PC-9 (cell line): ENCODE data around the gene ZNF157. TPM values are rescaled to one million over a fixed set of nuclear protein-coding genes. Genes with fewer than 3 reads are reported as not detected.
"Not testable (repeated sequence)": the region's sequence is repeated elsewhere in the genome, so short reads cannot be mapped to it uniquely, and the experiment has no call there.

Experiments
- BruUV-seq: library from RNA; stranded (reverse); fragments of 400-500 nt; replicated peaks from 2 replicates; lab custom pipeline; 2021; lab: Mats Ljungman, UMichigan
- CTCF ChIA-PET: fragments of 300-600 bp; sonication (Branson Sonifier 250); formaldehyde crosslinking; loops from one replicate; lab custom pipeline; 2022; ENCODE audit warnings: antibody characterized with exemption; lab: Charles Lee
- POLR2A ChIA-PET: fragments of 300-600 bp; sonication (Branson Sonifier 250); formaldehyde crosslinking; loops from one replicate; lab custom pipeline; 2022; ENCODE audit warnings: antibody characterized with exemption; ENCODE audit not compliant: unreplicated experiment; lab: Charles Lee
- DNase-seq, 2 experiments: peaks; one replicate each; pipeline versions ENCODE4 v3.0.0 to v3.0.0-alpha.2; 2015 to 2022; ENCODE audit warnings: mixed read lengths in 1 of 2
- H2AFZ ChIP-seq: fragments of 200-600 bp; sonication (generic); 2 replicates; pipeline ENCODE4 v1.8.1; 2017; ENCODE audit warnings: antibody characterized with exemption
- H3F3A ChIP-seq: fragments of 200-600 bp; sonication (generic); 2 replicates; pipeline ENCODE4 v1.8.1; 2017; ENCODE audit warnings: antibody characterized with exemption, mild to moderate bottlenecking, low read depth; ENCODE audit not compliant: insufficient read depth
- H3K27ac ChIP-seq: fragments of 200-600 bp; sonication (generic); 2 replicates; pipeline ENCODE4 v1.6.1; 2016; ENCODE audit warnings: mixed run types
- H3K27me3 ChIP-seq: fragments of 200-600 bp; sonication (generic); 2 replicates; pipeline ENCODE4 v1.6.1; 2016; ENCODE audit warnings: low read depth, mixed run types; ENCODE audit not compliant: insufficient read depth
- H3K36me3 ChIP-seq: fragments of 200-600 bp; sonication (generic); 2 replicates; pipeline ENCODE4 v1.6.1; 2016; ENCODE audit warnings: low read depth, mixed run types
- H3K4me1 ChIP-seq: fragments of 200-600 bp; sonication (generic); replicated peaks from 2 replicates; pipeline ENCODE4 v1.6.1; 2016; ENCODE audit warnings: mixed run types; ENCODE audit not compliant: insufficient read depth
- H3K4me2 ChIP-seq: fragments of 200-600 bp; sonication (generic); 2 replicates; pipeline ENCODE4 v1.6.1; 2017; ENCODE audit warnings: mixed run types
- H3K4me3 ChIP-seq: fragments of 200-600 bp; sonication (generic); 2 replicates; pipeline ENCODE4 v1.6.1; 2016; ENCODE audit warnings: mixed run types
- H3K79me2 ChIP-seq: fragments of 200-600 bp; sonication (generic); 2 replicates; pipeline ENCODE4 v1.6.1; 2017; ENCODE audit warnings: low read depth, mixed run types
- H3K9me2 ChIP-seq: fragments of 200-600 bp; sonication (generic); 2 replicates; pipeline ENCODE4 v1.8.1; 2017; ENCODE audit warnings: mild to moderate bottlenecking; ENCODE audit not compliant: insufficient read depth
- H3K9me3 ChIP-seq: fragments of 200-600 bp; sonication (generic); 2 replicates; pipeline ENCODE4 v1.8.1; 2016; ENCODE audit warnings: low read depth; ENCODE audit not compliant: insufficient read depth
- H4K20me1 ChIP-seq: fragments of 200-600 bp; sonication (generic); 2 replicates; pipeline ENCODE4 v1.8.1; 2017; ENCODE audit not compliant: insufficient read depth
- EZH2 ChIP-seq: fragments of 200-600 bp; sonication (generic); IDR thresholded peaks from 2 replicates; pipeline ENCODE4 v1.8.0; 2017; ENCODE audit warnings: antibody characterized with exemption, low read depth
- intact Hi-C: fragments of 100-400 bp; cut with micrococcal nuclease; formaldehyde crosslinking; loops from one replicate; pipeline ENCODE4 v1.10.0; 2022; ENCODE audit not compliant: unreplicated experiment
- total RNA-seq: library from RNA; stranded (reverse); gene quantifications from 2 replicates; pipeline ENCODE4 v1.2.3, GENCODE V29; 2021
- TF ChIP-seq, protein P1 (sequence below): fragments of 200-600 bp; sonication (generic); conservative IDR thresholded peaks from 2 replicates; pipeline ENCODE4 v1.6.1; 2017; ENCODE audit warnings: mixed run types, antibody characterized with exemption, mild to moderate bottlenecking, moderate library complexity

The ZNF157 gene
- total RNA-seq, 1 experiment from 2014 or later, result not detected

DNA sequence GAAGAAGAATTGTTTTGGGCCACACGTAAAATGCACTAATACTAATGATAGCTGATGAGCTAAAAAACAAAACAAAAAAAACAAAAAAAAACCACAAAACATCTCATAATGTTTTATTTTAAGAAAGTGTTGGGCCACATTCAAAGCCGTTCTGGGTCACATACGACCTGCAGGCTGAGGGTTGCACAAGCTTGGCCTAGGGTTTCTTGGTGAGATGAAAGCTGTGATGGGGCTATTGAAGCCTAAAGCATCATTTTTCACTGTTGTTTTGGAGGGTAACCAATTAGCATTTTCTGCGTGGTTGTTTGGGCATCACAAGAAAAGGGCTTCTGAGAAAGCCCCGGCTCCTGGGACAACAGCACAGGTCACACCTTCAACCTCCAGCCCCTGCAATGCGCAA lies 42.5 kb upstream of the ZNF157 start:
- Histone ChIP-seq H2AFZ (no peak overlapping the region), H3K27ac (no peak overlapping the region), H3K27me3 (no peaks in the 10 kb centered on the region), H3K36me3 (no peaks in the 10 kb centered on the region), H3K4me3 (no peak overlapping the region), H3F3A (no peaks in the 10 kb centered on the region), H4K20me1 (no peaks in the 10 kb centered on the region), H3K4me2 (no peak overlapping the region), H3K9me3 (no peaks in the 10 kb centered on the region), H3K9me2 (no peaks in the 10 kb centered on the region), H3K79me2 (no peaks in the 10 kb centered on the region), H3K4me1 (no peaks in the 10 kb centered on the region)
- DNase-seq, result no peak
- no TSS peak for BruUV-seq
- intact Hi-C loops, result no loop called here
- TF ChIP-seq, protein P1, sequence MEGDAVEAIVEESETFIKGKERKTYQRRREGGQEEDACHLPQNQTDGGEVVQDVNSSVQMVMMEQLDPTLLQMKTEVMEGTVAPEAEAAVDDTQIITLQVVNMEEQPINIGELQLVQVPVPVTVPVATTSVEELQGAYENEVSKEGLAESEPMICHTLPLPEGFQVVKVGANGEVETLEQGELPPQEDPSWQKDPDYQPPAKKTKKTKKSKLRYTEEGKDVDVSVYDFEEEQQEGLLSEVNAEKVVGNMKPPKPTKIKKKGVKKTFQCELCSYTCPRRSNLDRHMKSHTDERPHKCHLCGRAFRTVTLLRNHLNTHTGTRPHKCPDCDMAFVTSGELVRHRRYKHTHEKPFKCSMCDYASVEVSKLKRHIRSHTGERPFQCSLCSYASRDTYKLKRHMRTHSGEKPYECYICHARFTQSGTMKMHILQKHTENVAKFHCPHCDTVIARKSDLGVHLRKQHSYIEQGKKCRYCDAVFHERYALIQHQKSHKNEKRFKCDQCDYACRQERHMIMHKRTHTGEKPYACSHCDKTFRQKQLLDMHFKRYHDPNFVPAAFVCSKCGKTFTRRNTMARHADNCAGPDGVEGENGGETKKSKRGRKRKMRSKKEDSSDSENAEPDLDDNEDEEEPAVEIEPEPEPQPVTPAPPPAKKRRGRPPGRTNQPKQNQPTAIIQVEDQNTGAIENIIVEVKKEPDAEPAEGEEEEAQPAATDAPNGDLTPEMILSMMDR, result no peak
- TF ChIP-seq EZH2, result no peak
- ChIA-PET CTCF (no interaction called here), POLR2A (no interaction called here)

DNA sequence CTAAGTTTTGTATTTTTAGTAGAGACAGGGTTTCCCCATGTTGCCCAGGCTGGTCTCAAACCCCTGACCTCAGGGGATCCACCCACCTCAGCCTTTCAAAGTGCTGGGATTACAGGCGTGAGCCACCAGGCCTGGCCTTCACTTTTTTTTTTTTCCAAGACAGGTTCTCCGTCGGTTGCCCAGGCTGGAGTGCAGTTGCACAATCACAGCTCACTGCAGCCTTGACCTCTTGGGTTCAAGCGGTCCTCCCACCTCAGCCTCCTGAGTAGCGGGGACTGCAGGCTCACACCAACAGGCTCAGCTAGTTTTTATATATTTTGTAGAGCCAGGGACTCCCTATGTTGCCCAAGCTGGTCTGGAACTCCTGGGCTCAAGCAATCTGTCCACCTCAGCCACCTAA lies 37.6 kb upstream of the ZNF157 start:
- H3K4me1 ChIP-seq, DNase-seq, H3K4me3 ChIP-seq, H3K9me3 ChIP-seq, intact Hi-C loops, POLR2A ChIA-PET, H3K27me3 ChIP-seq, H3K36me3 ChIP-seq, H2AFZ ChIP-seq, H4K20me1 ChIP-seq, BruUV-seq, H3K79me2 ChIP-seq, H3K4me2 ChIP-seq, H3F3A ChIP-seq, H3K9me2 ChIP-seq, CTCF ChIA-PET, H3K27ac ChIP-seq: not testable (repeated sequence)

DNA sequence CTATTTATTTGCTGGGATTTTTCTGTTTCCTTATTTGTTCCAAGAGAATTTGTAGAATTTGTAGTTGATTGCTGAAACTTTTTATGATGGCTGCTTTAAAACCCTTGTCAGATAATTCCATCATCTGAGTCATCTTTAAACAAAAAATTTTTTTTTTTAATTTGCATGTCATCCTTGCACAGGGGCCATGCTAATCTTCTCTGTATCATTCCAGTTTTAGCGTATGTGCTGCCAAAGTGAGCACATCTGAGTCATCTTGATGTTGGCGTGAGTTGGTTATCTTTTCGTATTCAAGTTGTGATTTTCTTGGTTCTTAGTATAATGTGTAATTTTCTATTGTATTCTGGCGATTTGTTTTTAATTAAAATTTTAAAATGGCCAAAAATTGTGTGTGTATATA lies 18.7 kb upstream of the ZNF157 start:
- Histone ChIP-seq H2AFZ (no peak overlapping the region), H3K27me3 (no peaks in the 10 kb centered on the region), H3K4me3 (no peak overlapping the region), H3K79me2 (no peaks in the 10 kb centered on the region), H3K27ac (no peak overlapping the region), H3K4me1 (no peaks in the 10 kb centered on the region), H3K9me3 (no peaks in the 10 kb centered on the region), H4K20me1 (no peaks in the 10 kb centered on the region), H3F3A (no peaks in the 10 kb centered on the region), H3K9me2 (no peaks in the 10 kb centered on the region), H3K36me3 (no peaks in the 10 kb centered on the region), H3K4me2 (no peak overlapping the region)
- POLR2A ChIA-PET, result no interaction called here
- CTCF ChIA-PET, result no interaction called here
- BruUV-seq, result no TSS peak
- intact Hi-C loops, result no loop called here
- no peak for DNase-seq
- TF ChIP-seq, protein P1, result no peak
- no peak for TF ChIP-seq EZH2

DNA sequence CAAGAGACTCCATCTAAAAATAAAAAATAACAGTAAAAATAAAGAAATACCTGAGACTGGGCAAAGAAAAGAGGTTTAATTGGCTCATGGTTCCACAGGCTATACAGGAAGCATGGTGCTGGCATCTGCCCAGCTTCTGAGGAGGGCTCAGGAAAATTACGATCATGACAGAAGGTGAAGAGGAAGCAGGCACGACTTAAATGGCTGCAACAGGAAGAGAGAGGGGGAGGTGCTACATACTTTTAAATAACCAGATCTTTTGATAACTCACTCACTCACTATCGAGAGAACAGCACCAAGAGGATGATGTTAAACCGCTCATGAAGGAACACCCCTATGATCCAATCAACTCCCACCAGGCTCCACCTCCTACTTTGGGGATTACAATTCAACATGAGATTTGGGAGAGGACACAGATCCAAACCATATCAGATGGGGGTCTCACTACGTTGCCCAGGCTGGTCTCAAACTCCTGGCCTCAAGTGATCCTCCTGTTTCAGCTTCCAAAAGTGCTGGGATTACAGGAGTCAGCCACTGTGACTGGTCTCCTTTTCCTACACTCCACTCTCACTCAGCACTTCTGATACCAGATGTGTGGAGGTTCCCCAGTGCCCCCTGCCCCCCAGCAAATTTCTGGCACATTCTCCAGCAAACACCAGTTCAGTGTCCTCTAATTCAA lies 11.9 kb upstream of the ZNF157 start:
- Histone ChIP-seq H3K9me2 (no peaks in the 10 kb centered on the region), H3K4me3 (no peak overlapping the region), H3K4me2 (no peak overlapping the region), H3K27me3 (no peaks in the 10 kb centered on the region), H4K20me1 (no peaks in the 10 kb centered on the region), H3F3A (no peaks in the 10 kb centered on the region), H2AFZ (no peak overlapping the region), H3K27ac (no peak overlapping the region), H3K36me3 (no peaks in the 10 kb centered on the region), H3K79me2 (no peaks in the 10 kb centered on the region), H3K9me3 (no peaks in the 10 kb centered on the region), H3K4me1 (no peaks in the 10 kb centered on the region)
- TF ChIP-seq, protein P1, result no peak
- TF ChIP-seq EZH2, result no peak
- intact Hi-C loops, result no loop called here
- no peak for DNase-seq
- ChIA-PET CTCF (interaction anchor here (0.7 kb wide), 1 partner anchor 102 kb away, joined by 15 read pairs; no protein-coding TSS in a partner anchor), POLR2A (no interaction called here)
- no TSS peak for BruUV-seq
